ES-I3 (cell line): ENCODE measurements around the gene OR52L1.

Experiments used
- H3K36me3 ChIP-seq: 2 replicates; pipeline ENCODE4 v1.6.1; 2013; ENCODE audit warnings: mild to moderate bottlenecking, low read length, control low read depth, moderate library complexity; ENCODE audit not compliant: insufficient read depth
- H3K4me1 ChIP-seq: 2 replicates; pipeline ENCODE4 v1.6.1; 2013; ENCODE audit warnings: mild to moderate bottlenecking, control low read depth, low read length; ENCODE audit not compliant: insufficient read depth
- H3K9ac ChIP-seq: 2 replicates; pipeline ENCODE4 v1.6.1; 2013; ENCODE audit warnings: low read depth, mild to moderate bottlenecking, low read length, moderate library complexity
- H3K9me3 ChIP-seq: 2 replicates; pipeline ENCODE4 v1.6.1; 2013; ENCODE audit warnings: mild to moderate bottlenecking, low read length, moderate library complexity; ENCODE audit not compliant: control insufficient read depth, insufficient read depth

Gene OR52L1

DNA sequence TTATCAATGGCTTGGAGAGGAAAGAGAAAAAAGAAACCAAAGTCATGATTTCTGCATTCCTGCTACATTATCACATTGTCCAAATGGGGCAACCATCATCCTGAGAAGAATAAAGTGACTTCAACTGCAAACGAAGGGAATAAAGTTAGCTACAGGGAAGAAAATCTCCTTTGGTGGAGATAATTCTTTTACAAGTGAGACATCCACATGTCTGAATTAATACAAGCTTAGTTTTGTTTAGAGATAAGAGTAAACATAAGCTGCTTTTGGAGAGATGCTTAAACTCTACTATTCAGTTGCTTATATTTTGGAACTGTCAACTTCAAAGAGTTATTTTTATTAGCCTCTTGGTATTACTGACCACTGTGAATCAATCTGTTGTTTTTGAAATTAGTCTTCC is at the start of gene OR52L1:
Gene OR52L1, minus strand, starts transcription at position 101 of the 400 bp plus-strand sequence. Its CDS starts 55 bp downstream, at position 46.
- no peaks in the 10 kb centered on the region for H3K4me1 ChIP-seq
- no peaks in the 10 kb centered on the region for H3K36me3 ChIP-seq
- H3K9ac ChIP-seq, result no peak within 1 kb of the TSS
- H3K9me3 ChIP-seq, result no peaks in the 10 kb centered on the region

DNA sequence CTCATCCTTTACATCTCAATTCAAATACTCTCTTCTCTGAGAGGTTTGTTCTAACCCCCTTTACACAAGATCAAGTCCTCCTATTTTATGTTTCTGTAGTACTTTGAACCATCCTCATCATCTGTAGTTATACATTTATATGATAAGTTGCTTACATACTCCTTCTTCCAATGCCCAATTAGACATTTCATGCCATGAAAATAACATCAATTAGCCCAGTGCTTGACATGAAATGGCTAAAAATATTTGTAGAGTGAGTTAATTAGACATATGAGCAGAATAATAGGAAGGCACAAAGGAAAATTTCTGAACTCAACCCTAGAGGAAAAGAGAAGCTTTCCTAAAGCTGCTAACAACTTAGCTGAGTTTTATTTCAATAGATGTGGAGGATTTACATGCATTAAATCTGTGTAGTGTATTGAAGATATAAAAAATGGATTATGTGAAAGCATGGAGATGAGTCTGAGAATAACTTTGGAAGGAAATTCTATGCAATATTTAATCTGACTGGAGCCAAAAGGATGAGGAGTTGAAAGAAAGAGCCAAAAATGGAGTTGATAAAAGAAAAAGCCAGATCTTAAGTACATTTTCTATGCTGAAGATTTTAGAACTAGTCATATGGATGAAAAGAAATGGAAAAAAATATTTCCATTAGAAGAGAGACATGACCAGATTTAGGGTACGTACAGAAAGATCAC is 44.1 kb upstream of the OR52L1 start, which contains the start of gene OR56A1:
Gene OR56A1, minus strand, starts transcription at position 51 of the 698 bp plus-strand sequence. CDS start 3,066 bp downstream, outside the sequence.
- H3K9me3 ChIP-seq, result no peaks in the 10 kb centered on the region
- H3K4me1 ChIP-seq, result no peaks in the 10 kb centered on the region
- no peaks in the 10 kb centered on the region for H3K36me3 ChIP-seq
- no peak within 1 kb of the TSS for H3K9ac ChIP-seq

DNA sequence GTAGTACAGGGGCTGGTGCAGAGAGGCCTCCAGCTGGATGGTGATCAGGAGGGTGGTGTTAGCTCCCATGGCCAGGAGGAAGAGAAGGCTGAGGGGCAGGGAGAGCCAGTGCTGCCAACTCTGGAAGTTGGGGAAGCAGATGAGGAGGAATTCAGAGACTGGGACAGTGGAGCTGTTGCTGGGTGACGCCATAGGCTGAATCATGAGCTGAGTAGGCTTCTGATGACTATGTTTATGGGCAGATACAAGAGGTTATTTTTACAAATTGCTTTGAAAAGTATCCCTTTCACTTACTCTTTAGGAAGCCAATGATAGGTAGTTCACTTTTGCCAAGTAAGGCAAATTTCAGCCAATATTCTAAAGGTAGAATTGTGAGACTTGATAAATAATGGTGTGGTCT is 40.7 kb upstream of the OR52L1 start:
- Histone ChIP-seq H3K4me1 (no peaks in the 10 kb centered on the region), H3K9me3 (no peaks in the 10 kb centered on the region), H3K36me3 (no peaks in the 10 kb centered on the region), H3K9ac (no peak overlapping the region)

DNA sequence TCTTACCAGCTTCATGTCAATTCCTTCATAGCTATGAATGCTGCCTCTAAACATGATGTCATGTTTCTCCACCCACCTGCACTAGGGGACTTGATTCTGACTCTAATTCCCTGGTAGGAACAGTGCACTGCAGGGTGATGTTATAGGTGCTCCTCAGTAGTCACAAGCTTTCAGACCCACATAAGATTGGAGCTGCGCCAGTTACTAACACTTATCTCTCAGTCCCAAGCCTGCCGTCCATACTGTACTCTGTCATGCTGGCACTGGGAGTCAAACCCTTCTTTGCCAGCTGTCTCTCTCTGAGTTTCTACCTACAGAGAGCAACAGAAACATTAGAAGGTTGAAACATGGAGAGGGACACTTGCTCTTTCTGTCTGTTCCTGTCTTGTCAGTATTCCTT is 38.3 kb upstream of the OR52L1 start:
- no peaks in the 10 kb centered on the region for H3K36me3 ChIP-seq
- H3K9ac ChIP-seq, result no peak overlapping the region
- no peaks in the 10 kb centered on the region for H3K9me3 ChIP-seq
- H3K4me1 ChIP-seq, result no peaks in the 10 kb centered on the region

DNA sequence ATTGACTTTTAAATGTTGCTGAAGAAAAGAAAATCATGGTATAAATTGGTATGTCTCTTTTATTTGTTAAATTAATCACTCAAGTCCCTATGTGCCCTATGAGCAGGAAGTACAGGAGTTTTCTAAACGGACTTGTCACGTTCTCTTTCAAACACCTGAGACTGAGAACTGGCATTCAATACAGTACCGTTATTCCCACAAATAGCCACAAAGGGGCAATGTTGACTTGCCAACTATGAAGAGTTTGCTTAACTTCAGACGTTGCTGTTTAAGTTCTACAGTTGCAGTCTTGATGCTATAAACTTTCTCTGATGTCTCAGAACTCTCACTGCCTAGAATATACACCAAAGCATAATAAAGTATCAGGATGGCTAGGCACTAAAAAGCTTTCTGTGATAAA is 36.2 kb upstream of the OR52L1 start:
- Histone ChIP-seq H3K9ac (no peak overlapping the region), H3K36me3 (no peaks in the 10 kb centered on the region), H3K9me3 (no peaks in the 10 kb centered on the region), H3K4me1 (no peaks in the 10 kb centered on the region)

DNA sequence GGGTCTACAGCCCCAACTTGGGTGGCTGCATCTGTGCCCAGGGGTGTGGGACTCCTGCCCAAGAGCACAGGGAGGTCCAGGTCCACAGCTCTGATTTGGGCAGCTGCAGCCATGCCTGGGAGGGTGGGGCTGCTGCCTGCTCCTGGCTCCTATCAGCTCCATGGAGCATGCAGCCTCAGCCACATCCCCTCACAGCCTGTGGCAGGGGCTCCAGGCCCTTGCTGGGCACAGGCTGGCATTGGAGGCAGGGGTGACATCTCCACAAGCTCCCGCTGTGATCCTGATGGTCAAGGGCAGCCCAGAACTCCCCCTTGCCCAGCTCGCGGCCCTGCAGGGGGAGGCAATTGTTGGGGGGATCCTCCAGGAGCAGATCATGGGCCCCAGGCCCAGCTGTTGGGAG is 26.3 kb upstream of the OR52L1 start:
- Histone ChIP-seq H3K9me3 (no peaks in the 10 kb centered on the region), H3K36me3 (no peaks in the 10 kb centered on the region), H3K4me1 (no peaks in the 10 kb centered on the region), H3K9ac (no peak overlapping the region)

DNA sequence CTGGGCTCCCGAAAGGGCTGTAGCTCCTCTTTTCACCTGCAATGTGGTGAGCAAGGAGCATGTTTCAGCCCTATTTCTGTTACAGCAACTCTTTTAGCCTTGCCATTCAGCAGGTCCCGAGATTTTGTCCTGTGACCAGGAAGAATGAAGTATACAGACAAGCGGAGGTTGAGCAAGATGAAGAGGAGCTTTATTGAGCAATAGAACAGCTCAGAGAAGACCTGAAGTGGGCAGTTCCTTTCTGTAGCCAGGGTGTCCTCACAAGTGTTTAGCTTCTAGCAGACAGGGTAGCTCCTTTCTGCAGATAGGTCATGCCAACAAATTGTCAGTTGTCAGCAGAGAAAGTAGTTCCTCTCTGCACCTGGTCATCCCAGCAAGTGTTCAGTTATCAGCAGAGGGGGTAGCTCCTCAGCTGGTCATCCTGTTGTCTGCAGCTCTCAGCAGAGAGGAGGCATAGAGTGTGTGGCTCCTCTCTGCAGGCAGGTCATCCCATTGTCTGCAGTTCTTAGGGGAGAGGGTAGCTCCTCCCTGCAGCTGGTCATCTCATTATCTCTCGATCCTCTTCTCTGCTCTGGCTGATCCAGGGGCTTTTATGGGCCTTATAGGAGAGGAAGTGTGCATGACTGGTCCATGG is 25.4 kb upstream of the OR52L1 start:
- Histone ChIP-seq H3K9ac (no peak overlapping the region), H3K9me3 (no peaks in the 10 kb centered on the region), H3K36me3 (no peaks in the 10 kb centered on the region), H3K4me1 (no peaks in the 10 kb centered on the region)

DNA sequence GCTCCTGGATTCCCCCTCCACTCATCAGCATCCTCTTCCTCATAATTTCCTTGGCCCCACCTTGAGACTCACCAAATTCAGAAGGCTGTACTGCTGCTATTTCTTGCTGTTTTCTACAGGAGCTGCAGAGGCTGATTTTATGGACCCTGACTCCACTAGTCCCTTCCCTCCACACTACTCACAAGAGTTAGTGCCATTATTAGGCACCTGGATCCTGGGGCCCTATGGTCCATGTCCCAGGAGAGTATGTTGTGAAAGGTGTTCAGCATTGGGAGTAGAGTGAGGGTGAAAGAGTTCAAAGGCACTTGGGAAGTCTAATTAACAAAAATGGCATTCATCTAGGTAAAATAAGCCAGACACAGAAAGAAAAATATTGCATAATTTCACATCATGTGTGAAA is 20.1 kb upstream of the OR52L1 start, which contains the start of gene OR56A4:
Gene OR56A4, minus strand, starts transcription at position 101 of the 400 bp plus-strand sequence. CDS start 3,954 bp downstream, outside the sequence.
- Histone ChIP-seq H3K4me1 (no peaks in the 10 kb centered on the region), H3K9ac (no peak within 1 kb of the TSS), H3K36me3 (no peaks in the 10 kb centered on the region), H3K9me3 (no peaks in the 10 kb centered on the region)

DNA sequence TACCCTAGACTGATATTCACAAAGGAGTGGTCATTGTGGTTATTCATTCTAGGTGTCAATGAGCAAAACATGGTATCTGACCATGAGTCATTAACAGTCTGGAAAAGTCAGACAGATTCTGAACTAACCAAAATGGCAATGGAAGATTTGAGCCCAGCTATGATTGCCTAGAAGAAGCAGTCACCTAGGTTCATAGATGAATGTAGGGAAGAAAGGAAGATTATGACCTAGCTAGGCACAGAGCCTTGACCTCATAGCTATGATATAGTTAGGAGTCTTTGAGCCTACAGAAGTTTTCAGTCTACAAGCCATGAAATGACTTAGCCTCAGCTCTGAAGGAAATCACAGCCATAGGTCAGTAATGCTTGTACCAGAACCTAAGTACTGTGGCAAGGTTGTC is 19.6 kb upstream of the OR52L1 start:
- H3K9me3 ChIP-seq, result no peaks in the 10 kb centered on the region
- H3K4me1 ChIP-seq, result no peaks in the 10 kb centered on the region
- no peak overlapping the region for H3K9ac ChIP-seq
- no peaks in the 10 kb centered on the region for H3K36me3 ChIP-seq

DNA sequence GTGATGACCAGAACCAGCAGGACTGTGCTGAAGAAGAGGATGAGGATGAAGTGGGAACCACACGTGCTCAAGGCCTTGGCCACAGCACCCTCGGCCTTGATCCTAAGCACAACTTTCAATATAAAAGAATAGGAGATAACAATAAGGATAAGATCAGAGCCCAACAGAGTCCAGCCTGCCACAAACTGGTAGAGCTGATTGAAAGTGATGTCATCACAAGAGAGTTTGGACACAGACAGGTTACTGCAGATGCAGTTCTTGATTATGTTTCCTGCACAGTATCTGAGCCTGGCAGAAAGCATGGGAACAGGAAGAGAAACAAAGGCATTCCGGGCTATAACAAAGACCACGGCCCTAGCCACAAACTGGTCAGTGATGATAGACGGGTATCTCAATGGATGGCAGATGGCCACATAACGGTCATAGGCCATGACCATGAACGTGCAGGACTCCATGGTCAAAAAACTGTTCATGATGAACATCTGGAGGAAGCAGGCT is 15.5 kb upstream of the OR52L1 start:
- no peak overlapping the region for H3K9ac ChIP-seq
- H3K36me3 ChIP-seq, result no peaks in the 10 kb centered on the region
- H3K9me3 ChIP-seq, result no peaks in the 10 kb centered on the region
- H3K4me1 ChIP-seq, result no peaks in the 10 kb centered on the region

DNA sequence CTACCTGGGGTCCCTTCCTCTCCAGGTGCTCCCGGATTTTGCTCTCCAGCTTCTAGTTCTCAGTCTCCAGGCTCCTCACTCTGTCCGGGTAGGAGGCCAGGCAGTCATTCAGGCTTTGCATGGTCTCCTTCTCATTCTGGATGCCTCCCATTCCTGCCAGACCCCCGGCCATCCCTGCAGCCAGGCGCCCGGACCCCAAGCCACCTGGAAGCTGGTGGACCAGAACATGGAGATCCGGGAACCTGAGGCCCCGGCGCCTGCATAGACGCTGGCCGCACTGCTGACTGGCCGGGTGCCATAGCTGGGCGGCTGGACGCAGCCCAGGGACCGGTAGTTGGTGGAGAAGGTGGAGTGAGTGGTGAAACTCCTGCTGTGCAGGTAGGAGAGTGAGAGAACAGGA is 8.0 kb upstream of the OR52L1 start:
- H3K4me1 ChIP-seq, result no peaks in the 10 kb centered on the region
- H3K36me3 ChIP-seq, result no peaks in the 10 kb centered on the region
- H3K9me3 ChIP-seq, result no peaks in the 10 kb centered on the region
- no peak overlapping the region for H3K9ac ChIP-seq

DNA sequence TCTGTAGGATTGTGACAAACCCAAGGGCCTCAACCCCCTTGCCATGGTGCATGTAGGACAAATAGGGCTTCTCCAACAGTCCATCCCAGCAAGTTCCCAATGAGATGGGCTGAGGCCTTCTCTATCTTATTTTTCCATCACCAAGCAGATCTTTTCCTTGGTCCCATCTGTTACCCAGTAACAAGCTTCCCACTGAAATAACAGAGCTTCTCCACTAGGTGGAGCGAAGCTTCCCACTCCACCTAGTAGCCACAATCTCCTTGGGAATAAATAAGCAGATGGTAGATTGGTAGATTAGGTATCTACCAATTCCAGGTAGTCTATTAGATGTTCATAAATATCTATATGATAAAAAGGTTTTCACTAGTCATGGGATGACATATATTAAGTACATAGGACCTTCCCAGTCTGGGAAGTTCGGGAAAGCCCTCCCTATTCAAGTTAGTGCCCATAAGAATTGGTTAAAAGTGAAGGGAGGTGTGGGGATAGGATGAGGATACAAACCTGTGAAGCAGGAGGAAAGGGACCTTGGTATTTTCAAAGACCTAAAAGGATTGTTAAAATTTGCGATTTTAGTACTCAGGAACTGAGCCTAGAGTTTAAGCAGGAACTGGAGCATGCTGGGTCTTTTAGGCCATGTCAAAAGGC is 5.9 kb upstream of the OR52L1 start:
- H3K9ac ChIP-seq, result no peak overlapping the region
- no peaks in the 10 kb centered on the region for H3K9me3 ChIP-seq
- no peaks in the 10 kb centered on the region for H3K36me3 ChIP-seq
- no peaks in the 10 kb centered on the region for H3K4me1 ChIP-seq

DNA sequence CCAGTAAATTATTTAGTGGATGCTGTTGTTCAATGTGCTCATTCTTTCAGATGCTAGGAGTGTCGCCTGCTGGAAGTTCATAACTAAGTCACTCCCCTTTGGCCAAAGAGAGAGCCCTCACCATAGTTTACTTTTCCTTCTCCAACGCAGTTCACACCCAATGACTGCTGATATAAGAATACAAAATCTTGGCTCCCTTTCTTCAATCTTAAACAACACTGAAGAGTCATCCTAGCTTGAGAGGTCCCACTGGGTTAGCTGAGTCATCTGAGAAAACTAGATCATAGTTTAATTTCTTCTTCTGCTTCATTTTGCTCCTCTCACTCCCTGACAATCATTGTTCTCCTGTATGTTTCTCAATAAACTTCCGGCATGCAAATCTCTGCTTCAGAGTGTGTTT is 5.4 kb upstream of the OR52L1 start:
- H3K9ac ChIP-seq, result no peak overlapping the region
- no peaks in the 10 kb centered on the region for H3K4me1 ChIP-seq
- H3K36me3 ChIP-seq, result no peaks in the 10 kb centered on the region
- no peaks in the 10 kb centered on the region for H3K9me3 ChIP-seq

DNA sequence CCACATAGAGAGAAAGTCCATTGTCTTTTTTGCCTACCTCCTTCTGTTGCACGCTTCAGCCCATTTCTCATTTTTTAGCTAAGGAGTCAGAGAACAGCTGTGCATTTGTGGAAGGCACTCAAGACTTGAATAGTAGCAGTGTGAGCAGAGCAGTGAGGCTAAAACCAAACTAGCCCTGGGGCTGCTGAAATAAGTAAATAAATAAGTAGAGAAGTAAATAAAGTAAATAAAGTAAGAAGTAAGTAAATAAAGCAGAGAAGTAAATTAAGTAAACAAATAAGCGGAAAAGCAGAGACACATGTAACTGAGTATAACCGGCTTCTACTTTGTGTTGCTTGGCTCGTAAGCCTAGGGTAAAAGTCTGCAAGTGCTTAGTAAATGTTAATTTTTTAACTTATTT is 2.4 kb upstream of the OR52L1 start:
- Histone ChIP-seq H3K4me1 (no peaks in the 10 kb centered on the region), H3K36me3 (no peaks in the 10 kb centered on the region), H3K9ac (no peak overlapping the region), H3K9me3 (no peaks in the 10 kb centered on the region)

DNA sequence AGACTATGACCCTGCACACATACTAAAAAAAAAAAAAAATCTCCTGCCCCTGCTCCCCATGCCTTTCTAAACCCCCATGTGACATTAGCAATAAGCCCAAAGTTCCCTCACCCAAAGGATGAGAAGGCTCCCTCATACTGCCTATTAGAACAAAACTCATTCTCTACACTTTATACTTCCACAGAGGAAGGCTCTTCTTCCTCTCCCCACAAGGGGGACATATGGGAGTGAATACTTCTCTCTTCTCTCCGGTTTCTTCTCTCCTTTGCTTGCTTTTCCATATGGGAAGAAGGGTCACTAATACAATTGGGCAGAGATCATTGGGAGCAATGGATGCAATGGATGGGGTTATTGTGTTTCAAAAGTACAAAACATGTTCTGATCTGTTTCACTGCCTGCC is 3.3 kb downstream of the OR52L1 start:
- Histone ChIP-seq H3K36me3 (no peaks in the 10 kb centered on the region), H3K9ac (no peak overlapping the region), H3K4me1 (no peaks in the 10 kb centered on the region), H3K9me3 (no peaks in the 10 kb centered on the region)
